Measurements from ENCODE around the gene METTL22.
A peak's percentile ranks its signal among the peaks of the same experiment; 100 is the strongest.
"Not testable (repeated sequence)": the region's sequence is repeated elsewhere in the genome, so short reads cannot be mapped to it uniquely, and the experiment has no call there.

The METTL22 gene

GRCh38 chr16:8649829-8650554, 28.5 kb downstream of the METTL22 start:
- TF ChIP-seq, protein P1, sequence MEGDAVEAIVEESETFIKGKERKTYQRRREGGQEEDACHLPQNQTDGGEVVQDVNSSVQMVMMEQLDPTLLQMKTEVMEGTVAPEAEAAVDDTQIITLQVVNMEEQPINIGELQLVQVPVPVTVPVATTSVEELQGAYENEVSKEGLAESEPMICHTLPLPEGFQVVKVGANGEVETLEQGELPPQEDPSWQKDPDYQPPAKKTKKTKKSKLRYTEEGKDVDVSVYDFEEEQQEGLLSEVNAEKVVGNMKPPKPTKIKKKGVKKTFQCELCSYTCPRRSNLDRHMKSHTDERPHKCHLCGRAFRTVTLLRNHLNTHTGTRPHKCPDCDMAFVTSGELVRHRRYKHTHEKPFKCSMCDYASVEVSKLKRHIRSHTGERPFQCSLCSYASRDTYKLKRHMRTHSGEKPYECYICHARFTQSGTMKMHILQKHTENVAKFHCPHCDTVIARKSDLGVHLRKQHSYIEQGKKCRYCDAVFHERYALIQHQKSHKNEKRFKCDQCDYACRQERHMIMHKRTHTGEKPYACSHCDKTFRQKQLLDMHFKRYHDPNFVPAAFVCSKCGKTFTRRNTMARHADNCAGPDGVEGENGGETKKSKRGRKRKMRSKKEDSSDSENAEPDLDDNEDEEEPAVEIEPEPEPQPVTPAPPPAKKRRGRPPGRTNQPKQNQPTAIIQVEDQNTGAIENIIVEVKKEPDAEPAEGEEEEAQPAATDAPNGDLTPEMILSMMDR (IDR thresholded peaks at IDR 0.05; ENCODE audit: low read depth, low read length) = no peak

DNA sequence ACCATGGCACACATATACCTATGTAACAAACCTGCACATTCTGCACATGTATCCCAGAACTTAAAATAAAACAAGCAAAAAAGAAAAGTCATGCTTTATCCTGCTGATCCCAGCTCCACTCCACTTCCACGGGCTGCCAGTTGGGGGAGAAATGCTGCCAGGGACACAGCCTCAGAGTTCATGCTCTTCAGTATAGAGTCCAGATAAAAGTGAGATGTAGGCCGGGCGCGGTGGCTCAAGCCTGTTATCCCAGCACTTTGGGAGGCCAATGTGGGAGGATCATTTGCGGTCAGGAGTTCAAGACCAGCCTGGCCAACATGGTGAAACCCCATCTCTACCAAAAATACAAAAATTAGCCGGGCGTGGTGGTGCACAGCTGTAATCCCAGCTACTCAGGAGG, 30.5 kb downstream of the METTL22 start:
- not testable (repeated sequence) for H3K27me3 ChIP-seq (ENCODE audit: insufficient read depth, low read depth, severe bottlenecking); H3K4me3 ChIP-seq (ENCODE audit: low read depth, low read length); H3K9me3 ChIP-seq (ENCODE audit: severe bottlenecking); H3K27ac ChIP-seq
- peaks cover 14% of the 10 kb centered on the region for H3K36me3 ChIP-seq
- TF ChIP-seq, protein P1 (IDR thresholded peaks at IDR 0.05; ENCODE audit: low read depth, low read length) = peak; percentile 45
- peak; percentile 24 for DNase-seq

More at GRCh38 chr16:8649829-8650554, 28.5 kb downstream of the METTL22 start:
- Histone ChIP-seq H3K4me3 (ENCODE audit: low read depth, low read length) (no peak overlapping the region), H3K27me3 (ENCODE audit: insufficient read depth, low read depth, severe bottlenecking) (no peaks in the 10 kb centered on the region), H3K9me3 (ENCODE audit: severe bottlenecking) (no peaks in the 10 kb centered on the region), H3K36me3 (peaks cover 25% of the 10 kb centered on the region), H3K27ac (no peak overlapping the region)
- DNase-seq = no peak

DNA sequence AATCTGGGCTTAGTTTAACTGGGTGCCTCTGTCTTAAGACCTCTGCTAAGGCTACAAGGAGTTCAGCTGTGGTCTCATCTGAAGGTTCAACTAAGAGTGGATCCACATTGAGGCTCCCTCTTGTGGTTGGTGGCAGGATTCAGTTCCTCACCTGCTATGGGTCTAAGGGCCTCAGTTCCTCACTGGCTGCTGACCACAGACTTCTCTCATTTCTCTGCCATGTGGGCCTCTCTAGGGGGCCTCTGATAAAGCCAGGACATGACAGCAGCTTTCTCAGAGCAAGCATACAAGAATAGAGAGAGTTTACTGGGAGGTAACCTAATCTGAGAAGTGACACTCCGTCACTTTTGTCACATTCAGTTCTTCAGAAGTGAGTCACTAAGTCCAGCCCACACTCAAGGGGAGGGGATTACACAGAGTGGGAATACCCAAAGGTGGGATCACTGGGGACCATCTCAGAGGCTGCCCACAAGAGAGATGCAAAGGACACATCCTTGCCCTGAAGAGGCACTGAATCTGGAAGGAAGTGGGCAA, 33.8 kb downstream of the METTL22 start:
- no peak overlapping the region for H3K27ac ChIP-seq
- no peaks in the 10 kb centered on the region for H3K9me3 ChIP-seq (ENCODE audit: severe bottlenecking)
- peak; percentile 61 for DNase-seq
- TF ChIP-seq, protein P1 (IDR thresholded peaks at IDR 0.05; ENCODE audit: low read depth, low read length) = peak; percentile 86
- H3K27me3 ChIP-seq (ENCODE audit: insufficient read depth, low read depth, severe bottlenecking) = no peaks in the 10 kb centered on the region
- H3K36me3 ChIP-seq = no peaks in the 10 kb centered on the region
- no peak overlapping the region for H3K4me3 ChIP-seq (ENCODE audit: low read depth, low read length)

DNA sequence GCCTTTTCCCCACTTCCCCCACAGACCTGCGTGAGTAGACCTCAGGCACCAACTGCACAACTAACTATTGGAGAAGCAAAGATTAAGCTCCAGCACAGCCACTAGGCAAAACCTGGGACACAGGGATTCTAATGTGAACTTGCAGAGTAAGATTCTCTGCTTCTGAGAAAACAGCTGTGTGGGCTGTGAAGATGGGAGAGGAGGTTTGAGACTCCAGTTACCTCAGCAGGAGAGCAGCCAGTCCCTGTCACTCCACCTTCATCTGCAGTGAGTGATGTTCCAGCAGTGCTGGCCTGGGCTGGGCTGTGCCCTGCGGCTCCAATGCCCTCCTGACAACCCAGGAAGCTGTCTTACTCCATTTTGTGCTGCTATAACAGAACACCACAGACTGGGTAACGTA, 34.9 kb downstream of the METTL22 start:
- no peak overlapping the region for H3K27ac ChIP-seq
- DNase-seq = no peak
- H3K9me3 ChIP-seq (ENCODE audit: severe bottlenecking) = no peaks in the 10 kb centered on the region
- no peaks in the 10 kb centered on the region for H3K27me3 ChIP-seq (ENCODE audit: insufficient read depth, low read depth, severe bottlenecking)
- TF ChIP-seq, protein P1 (IDR thresholded peaks at IDR 0.05; ENCODE audit: low read depth, low read length) = no peak
- no peak overlapping the region for H3K4me3 ChIP-seq (ENCODE audit: low read depth, low read length)
- H3K36me3 ChIP-seq = no peaks in the 10 kb centered on the region

DNA sequence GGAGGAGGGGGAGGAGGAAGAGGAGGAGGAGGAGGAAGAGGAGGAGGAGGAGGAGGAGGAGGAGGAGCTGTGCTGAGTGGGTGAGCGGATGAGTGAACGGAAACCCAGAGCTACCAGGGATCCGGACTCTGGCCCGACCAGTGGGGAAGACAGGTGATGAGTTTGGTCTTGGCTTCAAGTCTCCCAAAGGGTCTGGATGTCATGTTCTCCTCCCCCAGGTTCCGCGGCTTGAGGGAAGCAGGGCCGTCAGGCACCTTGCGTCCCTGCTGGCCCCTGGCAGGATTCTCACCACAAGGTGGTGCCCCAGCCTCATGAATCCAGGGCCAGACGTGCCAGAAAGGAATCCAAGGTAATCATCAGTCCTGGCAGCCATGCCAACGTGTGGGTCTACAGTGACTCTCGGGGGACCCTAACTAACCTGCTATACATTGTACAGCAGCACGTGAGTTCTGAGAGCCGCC, 39.4 kb downstream of the METTL22 start:
- Histone ChIP-seq H3K9me3 (ENCODE audit: severe bottlenecking) (no peaks in the 10 kb centered on the region), H3K27me3 (ENCODE audit: insufficient read depth, low read depth, severe bottlenecking) (no peaks in the 10 kb centered on the region), H3K36me3 (no peaks in the 10 kb centered on the region), H3K27ac (no peak overlapping the region), H3K4me3 (ENCODE audit: low read depth, low read length) (no peak overlapping the region)
- peak; percentile 69 for DNase-seq
- TF ChIP-seq, protein P1 (IDR thresholded peaks at IDR 0.05; ENCODE audit: low read depth, low read length) = peak; percentile 81

All from WERI-Rb-1 (cell line).